A549 treated with AZD9567 at 1 μM for 4 hours (cell line): ENCODE data around the gene TKT. TPM values are rescaled to one million over a fixed set of nuclear protein-coding genes. Genes with fewer than 3 reads are reported as not detected.

Experiments
- total RNA-seq: library from RNA; stranded (reverse); fragments of 200-300 nt; extraction: Qiagen RNA extraction; gene quantifications from 5 replicates; pipeline ENCODE4 v1.2.3, GENCODE V29; 2022; ENCODE audit not compliant: insufficient read depth

Gene TKT
- 1,539 to 2,027 TPM (median 1,948 TPM) in 5 replicates for total RNA-seq

DNA sequence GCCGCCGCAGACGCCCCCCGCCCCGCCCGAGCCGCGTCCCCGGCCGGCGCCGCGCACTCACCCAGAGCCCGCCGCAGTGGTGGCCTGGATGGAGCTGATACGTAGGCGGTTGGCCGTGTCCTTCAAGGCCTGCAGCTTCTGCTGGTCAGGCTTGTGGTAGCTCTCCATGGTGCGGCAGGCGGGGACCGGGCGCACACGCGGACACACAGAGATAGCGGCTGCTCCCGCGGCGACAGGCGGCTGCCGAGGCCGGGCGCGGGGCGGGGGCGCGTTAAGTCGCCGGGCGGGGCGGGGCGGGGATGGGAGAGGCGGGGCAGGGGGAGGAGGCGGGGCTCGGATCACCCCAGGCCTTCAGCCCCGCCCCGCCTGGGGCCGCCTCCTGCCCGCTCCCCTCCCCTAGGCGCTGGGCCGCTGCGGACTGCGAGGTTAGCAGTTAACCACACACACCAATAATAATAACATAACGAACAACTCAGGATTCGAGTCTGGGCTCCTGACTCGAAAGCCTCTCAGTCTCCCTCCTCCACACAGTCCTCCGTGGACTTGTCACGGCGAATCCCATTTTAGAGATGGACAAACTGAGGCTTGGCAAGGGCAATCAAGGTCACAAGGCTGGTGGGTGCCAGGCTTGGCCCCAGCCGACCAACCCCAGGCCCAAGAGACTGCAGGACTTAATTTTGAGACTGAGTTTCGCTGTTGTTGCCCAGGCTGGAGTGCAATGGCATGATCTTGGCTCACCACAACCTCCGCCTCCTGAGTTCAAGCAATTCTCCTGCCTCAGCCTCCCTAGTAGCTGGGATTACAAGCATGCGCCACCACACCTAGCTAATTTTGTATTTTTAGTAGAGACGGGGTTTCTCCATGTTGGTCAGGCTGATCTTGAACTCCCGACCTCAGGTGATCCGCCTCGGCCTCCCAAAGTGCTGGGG, at the start of gene TKT:
Gene TKT, minus strand, starts transcription at position 248 of the 929 bp plus-strand sequence. Its CDS starts 80 bp downstream, at position 168.

Other genes with a start within 250 kb of the TKT start
- 5.2 to 8.2 TPM (median 7.5 TPM) in 5 replicates for gene SFMBT1, start 209.9 kb downstream of the TKT start, total RNA-seq
- gene RFT1, start 125.6 kb downstream of the TKT start, total RNA-seq, result 27.6 to 36.4 TPM (median 29.4 TPM) in 5 replicates
- 27.6 to 41.7 TPM (median 39.2 TPM) in 5 replicates for gene PRKCD, start 94.8 kb downstream of the TKT start, total RNA-seq
- 6.3 to 8.1 TPM (median 7.4 TPM) in 5 replicates for gene DCP1A, start 91.5 kb upstream of the TKT start, total RNA-seq
- 0.55 to 0.89 TPM (median 0.67 TPM) in 5 replicates for gene CACNA1D, start 238.6 kb upstream of the TKT start, total RNA-seq